NCI-H524 treated with DMSO at 0.1 percent for 48 hours (cell line): Measurements from ENCODE around the gene FIG4.
"Not testable (repeated sequence)": the region's sequence is repeated elsewhere in the genome, so short reads cannot be mapped to it uniquely, and the experiment has no call there.

Experiments used
- DNase-seq: peaks from one replicate; lab custom pipeline; 2025; lab: John Stamatoyannopoulos, UW

Gene FIG4

DNA sequence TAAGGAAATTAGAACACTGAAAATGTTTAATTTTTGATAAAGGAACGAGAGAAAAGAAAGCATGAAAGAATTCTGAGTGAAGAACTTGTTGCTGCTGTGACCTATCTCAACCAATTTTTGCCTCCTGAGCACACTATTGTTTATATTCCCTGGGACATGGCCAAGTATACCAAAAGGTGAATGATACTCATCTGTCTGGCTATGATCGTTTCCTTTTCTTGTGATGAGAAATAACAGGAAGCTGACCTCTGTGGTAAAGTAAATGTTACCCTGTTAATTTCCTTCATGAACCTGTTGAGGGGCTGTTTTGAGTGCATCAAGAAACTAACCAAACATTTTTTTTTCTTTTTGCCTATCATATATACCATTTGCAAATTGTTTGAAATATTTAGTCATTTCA, 69.1 kb downstream of the FIG4 start:
- DNase-seq = no peak

- no peak for DNase-seq
These were observed 71.1 kb downstream of the FIG4 start for GRCh38 chr6:109762166-109762565.

- no peak for DNase-seq
These were observed 71.8 kb downstream of the FIG4 start for GRCh38 chr6:109762769-109763441.

- no peak for DNase-seq
These were observed 75.1 kb downstream of the FIG4 start for GRCh38 chr6:109766167-109766566.

GRCh38 chr6:109767961-109768360, 76.9 kb downstream of the FIG4 start:
- DNase-seq = no peak

GRCh38 chr6:109768485-109768884, 77.4 kb downstream of the FIG4 start:
- DNase-seq = no peak

DNA sequence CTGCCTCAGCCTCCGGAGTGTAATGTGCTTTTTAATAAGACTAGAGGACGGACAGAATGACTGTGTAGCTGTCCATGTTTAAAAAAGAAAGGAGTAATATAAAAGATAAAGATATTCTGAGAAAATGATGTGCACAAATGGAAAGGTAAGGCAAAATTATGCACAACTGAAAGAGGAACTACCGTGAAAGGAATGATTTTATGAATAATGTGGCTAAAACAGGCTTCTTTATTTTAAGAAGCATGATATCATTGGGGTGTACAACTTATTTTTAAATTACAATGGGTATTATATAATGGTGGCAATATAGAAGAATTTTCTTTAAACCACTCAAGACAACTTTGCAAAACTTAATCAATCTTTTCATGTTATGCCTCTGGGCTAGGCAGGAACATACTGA, 78.1 kb downstream of the FIG4 start:
- no peak for DNase-seq

DNA sequence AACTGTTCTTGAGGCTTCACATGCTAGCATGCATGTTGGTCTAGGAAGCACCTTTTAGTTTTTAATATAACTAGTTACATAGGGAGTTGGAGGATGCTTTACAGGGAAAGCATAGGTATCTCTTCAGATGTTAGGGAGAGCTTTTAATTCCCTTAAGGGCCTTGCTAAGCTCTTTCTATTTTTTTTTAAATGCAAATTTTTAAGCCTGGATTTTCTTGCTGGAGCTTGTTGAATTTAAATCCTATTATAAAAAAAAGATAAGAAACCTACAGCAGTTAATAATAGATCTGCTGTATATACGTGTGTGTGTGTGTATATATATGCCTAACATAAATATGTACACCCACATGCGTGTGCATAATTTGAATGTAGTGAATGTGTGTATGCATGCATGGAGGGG, 79.0 kb downstream of the FIG4 start:
- DNase-seq = peak; percentile 14

GRCh38 chr6:109770779-109771178, 79.7 kb downstream of the FIG4 start:
- no peak for DNase-seq

DNA sequence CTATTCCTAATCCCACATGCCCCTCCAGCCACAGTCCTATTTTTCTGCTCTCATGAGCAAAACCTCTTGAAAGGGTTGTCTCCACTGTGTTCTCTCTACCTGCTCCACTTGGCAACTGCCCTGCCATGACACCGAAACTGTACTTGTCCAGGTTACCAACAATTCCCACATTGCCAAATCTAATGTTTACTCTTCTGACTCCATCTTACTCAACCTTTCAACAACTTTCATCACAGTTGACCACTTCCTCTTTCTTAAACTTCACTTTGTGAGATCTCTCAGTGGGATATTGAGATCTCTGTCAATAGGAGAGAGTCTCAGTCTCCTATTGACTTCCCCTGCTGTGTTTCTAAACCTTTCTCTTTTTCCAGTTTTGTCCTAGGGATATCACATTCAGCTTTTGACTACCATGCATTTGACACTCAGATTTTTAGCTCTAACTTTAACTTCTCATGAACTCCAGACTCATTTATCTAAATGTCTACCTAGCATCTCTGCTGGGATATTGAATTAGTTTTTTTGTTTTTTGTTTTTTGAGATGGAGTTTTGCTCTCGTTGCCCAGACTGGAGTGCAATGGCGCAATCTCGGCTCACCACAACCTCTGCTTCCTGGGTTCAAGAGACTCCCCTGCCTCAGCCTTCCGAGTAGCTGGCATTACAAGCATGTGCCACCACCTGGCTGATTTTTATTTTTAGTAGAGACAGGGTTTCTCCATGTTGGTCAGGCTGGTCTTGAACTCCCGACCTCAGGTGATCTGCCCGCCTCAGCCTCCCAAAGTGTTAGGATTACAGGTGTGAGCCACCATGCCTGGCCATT, 81.1 kb downstream of the FIG4 start:
- not testable (repeated sequence) for DNase-seq

- DNase-seq = no peak
These were observed 81.9 kb downstream of the FIG4 start for GRCh38 chr6:109772883-109773431.

GRCh38 chr6:109781001-109781400, 89.9 kb downstream of the FIG4 start:
- no peak for DNase-seq

- no peak for DNase-seq
These were observed 91.4 kb downstream of the FIG4 start for GRCh38 chr6:109782491-109782999.

DNA sequence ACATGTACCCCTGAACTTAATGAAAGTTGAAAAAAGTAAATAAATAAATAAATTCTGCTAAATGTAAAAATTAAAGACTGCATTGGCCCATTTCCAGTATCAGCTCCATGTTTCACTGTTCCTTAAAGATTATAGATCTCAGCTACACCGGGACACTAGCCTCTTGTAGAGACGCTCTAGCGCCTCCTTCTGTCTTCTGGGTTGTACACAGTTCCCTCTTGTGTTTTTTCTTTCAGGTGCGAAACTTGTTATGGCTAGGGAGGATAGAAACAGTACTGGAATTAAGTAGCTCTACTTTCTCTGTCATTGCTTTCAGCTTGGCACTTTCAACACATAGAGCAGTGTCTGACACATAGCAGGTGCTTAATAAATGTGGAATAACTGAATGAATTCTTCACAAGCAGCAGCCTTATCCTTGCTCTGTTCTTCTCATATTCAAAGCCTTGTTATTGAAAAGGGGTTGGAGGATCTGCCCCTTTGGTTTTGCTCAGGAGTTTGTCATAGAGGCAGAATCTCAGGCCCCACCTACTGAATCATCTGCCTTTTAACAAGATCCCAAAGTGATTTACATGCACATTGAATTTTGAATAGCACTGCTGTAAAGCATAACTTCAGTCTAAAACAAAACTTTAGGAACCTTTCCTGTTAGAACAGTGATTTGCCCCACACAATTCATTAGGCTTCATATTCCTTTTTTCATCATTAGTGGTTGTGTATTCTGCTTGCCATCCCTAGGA, 92.3 kb downstream of the FIG4 start:
- DNase-seq = no peak

GRCh38 chr6:109787312-109787711, 96.2 kb downstream of the FIG4 start:
- no peak for DNase-seq

- DNase-seq = no peak
These were observed 97.6 kb downstream of the FIG4 start for GRCh38 chr6:109788687-109789086.

DNA sequence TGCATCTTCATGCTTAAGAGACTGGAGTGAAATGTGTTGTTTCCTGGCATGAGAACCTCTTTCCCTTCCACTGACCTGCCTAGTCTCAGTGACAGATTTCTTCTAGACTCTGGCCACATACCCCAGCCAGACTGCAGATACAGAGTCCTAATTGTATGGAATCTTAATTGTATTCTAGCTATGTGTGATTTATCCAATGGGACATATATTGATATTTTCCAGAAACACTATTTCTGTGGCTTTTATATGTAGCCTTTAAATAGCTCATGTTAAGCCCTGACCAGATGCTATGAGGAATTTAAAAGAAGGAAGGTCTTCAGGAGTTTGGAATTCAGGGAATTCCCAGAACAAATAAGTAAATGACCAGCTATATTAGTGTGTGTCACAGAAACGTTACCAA, 99.0 kb downstream of the FIG4 start:
- DNase-seq = no peak

GRCh38 chr6:109791301-109791700, 100.2 kb downstream of the FIG4 start:
- DNase-seq = no peak

GRCh38 chr6:109793021-109793420, 101.9 kb downstream of the FIG4 start:
- no peak for DNase-seq

- no peak for DNase-seq
These were observed 102.7 kb downstream of the FIG4 start for GRCh38 chr6:109793792-109794191.

DNA sequence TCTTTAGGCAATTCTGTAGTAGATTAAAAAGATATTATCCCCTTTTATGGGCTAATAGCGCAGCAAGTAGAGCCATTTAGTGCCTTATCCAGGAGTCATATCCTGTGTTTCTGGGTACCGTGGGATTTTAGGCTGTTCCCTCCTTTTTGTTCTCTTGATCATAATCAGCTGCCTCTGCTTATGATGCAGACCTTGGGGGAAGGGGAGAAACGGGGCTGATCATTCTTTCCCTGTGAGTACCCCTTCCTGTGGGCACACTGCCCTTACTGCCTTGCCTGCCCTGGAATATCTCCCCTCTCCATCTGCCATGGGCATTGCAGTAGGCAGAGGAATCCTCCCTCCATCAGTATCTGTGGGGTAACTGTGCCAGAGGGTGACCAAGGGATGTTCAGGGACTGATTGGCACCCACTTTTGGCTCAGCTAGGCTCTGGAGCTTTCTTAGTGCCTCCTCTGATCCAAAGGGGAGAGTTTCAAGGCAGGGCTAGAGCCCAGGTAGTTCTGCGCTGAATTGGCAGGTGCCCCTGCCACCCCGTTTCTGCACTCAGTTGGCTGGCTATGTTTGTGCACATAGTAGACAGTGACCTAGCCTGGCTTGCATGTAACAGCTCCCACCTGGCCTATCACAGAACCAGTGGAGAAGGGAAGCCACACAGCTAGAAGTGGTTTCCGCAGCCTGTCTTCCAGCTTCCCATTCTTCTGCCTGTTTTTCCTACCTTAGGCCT, 103.3 kb downstream of the FIG4 start:
- DNase-seq = no peak
